ENCODE data around the gene SNED1.

DNA sequence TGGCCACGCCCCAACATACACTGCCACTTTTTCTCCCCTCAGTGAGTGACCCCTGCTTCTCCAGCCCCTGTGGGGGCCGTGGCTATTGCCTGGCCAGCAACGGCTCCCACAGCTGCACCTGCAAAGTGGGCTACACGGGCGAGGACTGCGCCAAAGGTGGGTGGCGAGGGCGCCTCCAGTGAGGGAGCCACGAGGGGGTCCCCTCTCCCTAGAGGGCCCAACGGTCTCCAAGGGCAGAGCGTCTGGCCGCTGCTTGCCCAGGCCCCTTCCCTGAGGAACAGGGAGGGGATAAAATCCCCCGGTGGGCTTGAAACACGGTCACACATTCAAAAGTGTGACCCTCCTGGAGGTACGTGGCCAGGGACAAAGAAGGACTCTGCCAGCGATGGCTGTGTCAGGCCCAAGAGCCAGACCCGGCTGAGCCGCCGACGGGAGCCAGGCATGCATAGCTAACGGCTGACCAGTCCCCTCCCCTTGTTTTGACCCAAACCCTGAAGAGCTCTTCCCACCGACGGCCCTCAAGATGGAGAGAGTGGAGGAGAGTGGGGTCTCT lies 66.5 kb downstream of the SNED1 start:
- TF ChIP-seq, protein P1, sequence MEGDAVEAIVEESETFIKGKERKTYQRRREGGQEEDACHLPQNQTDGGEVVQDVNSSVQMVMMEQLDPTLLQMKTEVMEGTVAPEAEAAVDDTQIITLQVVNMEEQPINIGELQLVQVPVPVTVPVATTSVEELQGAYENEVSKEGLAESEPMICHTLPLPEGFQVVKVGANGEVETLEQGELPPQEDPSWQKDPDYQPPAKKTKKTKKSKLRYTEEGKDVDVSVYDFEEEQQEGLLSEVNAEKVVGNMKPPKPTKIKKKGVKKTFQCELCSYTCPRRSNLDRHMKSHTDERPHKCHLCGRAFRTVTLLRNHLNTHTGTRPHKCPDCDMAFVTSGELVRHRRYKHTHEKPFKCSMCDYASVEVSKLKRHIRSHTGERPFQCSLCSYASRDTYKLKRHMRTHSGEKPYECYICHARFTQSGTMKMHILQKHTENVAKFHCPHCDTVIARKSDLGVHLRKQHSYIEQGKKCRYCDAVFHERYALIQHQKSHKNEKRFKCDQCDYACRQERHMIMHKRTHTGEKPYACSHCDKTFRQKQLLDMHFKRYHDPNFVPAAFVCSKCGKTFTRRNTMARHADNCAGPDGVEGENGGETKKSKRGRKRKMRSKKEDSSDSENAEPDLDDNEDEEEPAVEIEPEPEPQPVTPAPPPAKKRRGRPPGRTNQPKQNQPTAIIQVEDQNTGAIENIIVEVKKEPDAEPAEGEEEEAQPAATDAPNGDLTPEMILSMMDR (conservative IDR thresholded peaks at IDR 0.05; ENCODE audit: low read length) = no peak
- TF ChIP-seq EZH2phosphoT487 (IDR thresholded peaks at IDR 0.05; ENCODE audit: borderline replicate concordance) = no peak

Measured in Loucy (cell line).